ENCODE measurements around the gene UTP15. TPM values are rescaled to one million over a fixed set of nuclear protein-coding genes. Genes with fewer than 3 reads are reported as not detected.

The UTP15 gene
- total and polyA plus RNA-seq, 10 donors = 4.5 to 37.0 (median 16.3) TPM

- no peak for DNase-seq
- Histone ChIP-seq H3K36me3 (peaks cover 0 to 3% (median 0%) of the 10 kb centered on the region in 6 donors), H3K4me3 (no peak overlapping the region), H3K27me3 (replicated peaks in 1 of 7) (no peaks in the 10 kb centered on the region), H3K27ac (no peak overlapping the region), H3K4me1 (peaks cover 0 to 6% (median 0%) of the 10 kb centered on the region in 6 donors), H3K9me3 (no peaks in the 10 kb centered on the region)
- TF ChIP-seq CTCF (IDR thresholded peaks at IDR 0.05 in 8 of 11, conservative IDR thresholded peaks at IDR 0.05 in 3 of 11) (no peak), POLR2A (IDR thresholded peaks at IDR 0.05) (no peak), POLR2AphosphoS5 (IDR thresholded peaks at IDR 0.05) (no peak)
- WGBS, 5 donors = 50 to 75% (median 64%) methylated on average over 1 of the region's 1 CpG
- intact Hi-C loops (cut with DNase I; ENCODE audit: low total_unique reads) = no loop called here
These were observed 22.4 kb downstream of the UTP15 start for GRCh38 chr5:73587923-73588322.

- Histone ChIP-seq H3K36me3 (no peaks in the 10 kb centered on the region), H3K4me3 (no peak overlapping the region), H3K27me3 (replicated peaks in 1 of 7) (no peaks in the 10 kb centered on the region), H3K4me1 (peaks cover 0 to 6% (median 0%) of the 10 kb centered on the region in 6 donors), H3K27ac (no peak overlapping the region), H3K9me3 (no peaks in the 10 kb centered on the region)
- 53 to 66% (median 59%) methylated on average over 4 of the region's 4 CpGs for WGBS, 5 donors
- intact Hi-C loops (cut with DNase I; ENCODE audit: low total_unique reads) = loop anchor here (2.0 kb wide), 1 partner anchor 202 kb away; no protein-coding TSS in a partner anchor
- TF ChIP-seq CTCF (IDR thresholded peaks at IDR 0.05 in 8 of 11, conservative IDR thresholded peaks at IDR 0.05 in 3 of 11) (peak; percentile 75 to 90 (median 84)), POLR2A (IDR thresholded peaks at IDR 0.05) (no peak), POLR2AphosphoS5 (IDR thresholded peaks at IDR 0.05) (no peak)
- DNase-seq = no peak
These were observed 25.7 kb downstream of the UTP15 start for GRCh38 chr5:73591102-73591695.

GRCh38 chr5:73591698-73592501 lies 26.4 kb downstream of the UTP15 start:
- Histone ChIP-seq H3K36me3 (no peaks in the 10 kb centered on the region), H3K4me1 (peaks cover 0 to 6% (median 0%) of the 10 kb centered on the region in 6 donors), H3K9me3 (no peaks in the 10 kb centered on the region), H3K27ac (no peak overlapping the region), H3K4me3 (no peak overlapping the region), H3K27me3 (replicated peaks in 1 of 7) (no peaks in the 10 kb centered on the region)
- 61 to 68% (median 65%) methylated on average over 4 of the region's 4 CpGs for WGBS, 5 donors
- intact Hi-C loops (cut with DNase I; ENCODE audit: low total_unique reads) = loop anchor here (2.0 kb wide), 1 partner anchor 201 kb away; no protein-coding TSS in a partner anchor
- no peak for TF ChIP-seq POLR2AphosphoS5 (IDR thresholded peaks at IDR 0.05)
- TF ChIP-seq POLR2A (IDR thresholded peaks at IDR 0.05) = no peak
- TF ChIP-seq CTCF (IDR thresholded peaks at IDR 0.05 in 8 of 11, conservative IDR thresholded peaks at IDR 0.05 in 3 of 11) = no peak
- DNase-seq = no peak

- Histone ChIP-seq H3K4me3 (no peak overlapping the region), H3K9me3 (no peaks in the 10 kb centered on the region), H3K36me3 (no peaks in the 10 kb centered on the region), H3K27ac (no peak overlapping the region), H3K4me1 (peaks cover 0 to 6% (median 0%) of the 10 kb centered on the region in 6 donors), H3K27me3 (replicated peaks in 1 of 7) (no peaks in the 10 kb centered on the region)
- no peak for TF ChIP-seq CTCF (IDR thresholded peaks at IDR 0.05 in 8 of 11, conservative IDR thresholded peaks at IDR 0.05 in 3 of 11)
- no peak for TF ChIP-seq POLR2A (IDR thresholded peaks at IDR 0.05)
- no peak for TF ChIP-seq POLR2AphosphoS5 (IDR thresholded peaks at IDR 0.05)
- intact Hi-C loops (cut with DNase I; ENCODE audit: low total_unique reads) = no loop called here
- DNase-seq = no peak
- 78 to 94% (median 85%) methylated on average over 1 of the region's 1 CpG for WGBS, 5 donors
These were observed 27.0 kb downstream of the UTP15 start for GRCh38 chr5:73592551-73592950.

Measured in spleen (tissue), 11 donors.